CD4-positive, alpha-beta T cell treated with Interleukin-17A for 4 hours (primary cell): ENCODE data around the gene DNMT3L.
"Not testable (repeated sequence)": the region's sequence is repeated elsewhere in the genome, so short reads cannot be mapped to it uniquely, and the experiment has no call there.

Experiments used
- DNase-seq: peaks from one replicate; pipeline ENCODE4 v3.0.0-alpha.2; 2020; ENCODE audit warnings: mixed read lengths

Gene DNMT3L

GRCh38 chr21:44241281-44241680 is 20.4 kb downstream of the DNMT3L start:
- DNase-seq: not testable (repeated sequence)

- DNase-seq: not testable (repeated sequence)
These were observed 20.9 kb downstream of the DNMT3L start, which contains the start of gene ICOSLG for GRCh38 chr21:44240842-44241241. ICOSLG (minus strand) TSS chr21:44240943; CDS start chr21:44240817, 126 bp downstream.

GRCh38 chr21:44240353-44240752 is 21.3 kb downstream of the DNMT3L start:
- DNase-seq: not testable (repeated sequence)

GRCh38 chr21:44229561-44229960 is 32.1 kb downstream of the DNMT3L start:
- not testable (repeated sequence) for DNase-seq

- not testable (repeated sequence) for DNase-seq
These were observed 33.6 kb downstream of the DNMT3L start for GRCh38 chr21:44228109-44228508.

- not testable (repeated sequence) for DNase-seq
These were observed 34.1 kb downstream of the DNMT3L start for GRCh38 chr21:44227614-44228013.

- DNase-seq: not testable (repeated sequence)
These were observed 36.1 kb downstream of the DNMT3L start for GRCh38 chr21:44225605-44226004.

- not testable (repeated sequence) for DNase-seq
These were observed 38.4 kb downstream of the DNMT3L start for GRCh38 chr21:44223334-44223733.

GRCh38 chr21:44220674-44221073 is 41.0 kb downstream of the DNMT3L start:
- DNase-seq: not testable (repeated sequence)

GRCh38 chr21:44218461-44218860 is 43.2 kb downstream of the DNMT3L start:
- DNase-seq: not testable (repeated sequence)

GRCh38 chr21:44211978-44212377 is 49.7 kb downstream of the DNMT3L start:
- DNase-seq: not testable (repeated sequence)

- not testable (repeated sequence) for DNase-seq
These were observed 50.1 kb downstream of the DNMT3L start for GRCh38 chr21:44211574-44211973.

- not testable (repeated sequence) for DNase-seq
These were observed 53.6 kb downstream of the DNMT3L start for GRCh38 chr21:44207860-44208646.

GRCh38 chr21:44206698-44207676 is 54.7 kb downstream of the DNMT3L start:
- not testable (repeated sequence) for DNase-seq

GRCh38 chr21:44206187-44206586 is 55.5 kb downstream of the DNMT3L start:
- not testable (repeated sequence) for DNase-seq

- DNase-seq: not testable (repeated sequence)
These were observed 59.0 kb downstream of the DNMT3L start for GRCh38 chr21:44202590-44203299.

GRCh38 chr21:44199997-44200396 is 61.7 kb downstream of the DNMT3L start:
- DNase-seq: not testable (repeated sequence)

GRCh38 chr21:44199448-44199847 is 62.2 kb downstream of the DNMT3L start:
- no peak for DNase-seq

GRCh38 chr21:44197156-44197516 is 64.6 kb downstream of the DNMT3L start:
- not testable (repeated sequence) for DNase-seq
